Glutamatergic neuron (in vitro differentiated cells): ENCODE data around the gene C1orf50. TPM values are rescaled to one million over a fixed set of nuclear protein-coding genes. Genes with fewer than 3 reads are reported as not detected.
"Not testable (repeated sequence)": the region's sequence is repeated elsewhere in the genome, so short reads cannot be mapped to it uniquely, and the experiment has no call there.

Experiments used
- DNase-seq: peaks from one replicate; pipeline ENCODE4 v3.0.0; 2022
- H3K27ac Mint-ChIP-seq: one replicate; pipeline ENCODE4 v1.8.0; 2020; ENCODE audit warnings: mild to moderate bottlenecking, mixed read lengths, inconsistent platforms; ENCODE audit not compliant: unreplicated experiment
- H3K27me3 Mint-ChIP-seq: one replicate; pipeline ENCODE4 v1.8.0; 2020; ENCODE audit warnings: mild to moderate bottlenecking, moderate library complexity, mixed read lengths, inconsistent platforms; ENCODE audit not compliant: unreplicated experiment
- H3K36me3 Mint-ChIP-seq: one replicate; pipeline ENCODE4 v1.8.0; 2020; ENCODE audit warnings: mild to moderate bottlenecking, mixed read lengths, inconsistent platforms; ENCODE audit not compliant: unreplicated experiment
- H3K4me1 Mint-ChIP-seq: one replicate; pipeline ENCODE4 v1.8.0; 2020; ENCODE audit warnings: mild to moderate bottlenecking, low read depth, mixed read lengths, inconsistent platforms; ENCODE audit not compliant: unreplicated experiment
- H3K4me3 Mint-ChIP-seq: one replicate; pipeline ENCODE4 v1.8.0; 2020; ENCODE audit warnings: mild to moderate bottlenecking, mixed read lengths, inconsistent platforms; ENCODE audit not compliant: unreplicated experiment
- H3K9me3 Mint-ChIP-seq: one replicate; pipeline ENCODE4 v1.8.0; 2020; ENCODE audit warnings: mild to moderate bottlenecking, moderate library complexity, mixed read lengths, inconsistent platforms; ENCODE audit not compliant: unreplicated experiment
- total RNA-seq: library from RNA; stranded (reverse); fragmentation: NEBNext Ultra II Directional; extraction: Animal tissue kit (Norgen Biotek cat#: 25700); gene quantifications from one replicate; pipeline ENCODE4 v1.2.1, GENCODE V29; 2021; ENCODE audit not compliant: unreplicated experiment
- TF ChIP-seq, protein P1 (sequence below): fragments of 200-600 bp; sonication (generic); IDR thresholded peaks from one replicate; pipeline ENCODE4 v1.5.0; 2021; ENCODE audit not compliant: partially characterized antibody, unreplicated experiment

Gene C1orf50
- total RNA-seq, 1 donor from 2014 or later = 21.6 TPM

DNA sequence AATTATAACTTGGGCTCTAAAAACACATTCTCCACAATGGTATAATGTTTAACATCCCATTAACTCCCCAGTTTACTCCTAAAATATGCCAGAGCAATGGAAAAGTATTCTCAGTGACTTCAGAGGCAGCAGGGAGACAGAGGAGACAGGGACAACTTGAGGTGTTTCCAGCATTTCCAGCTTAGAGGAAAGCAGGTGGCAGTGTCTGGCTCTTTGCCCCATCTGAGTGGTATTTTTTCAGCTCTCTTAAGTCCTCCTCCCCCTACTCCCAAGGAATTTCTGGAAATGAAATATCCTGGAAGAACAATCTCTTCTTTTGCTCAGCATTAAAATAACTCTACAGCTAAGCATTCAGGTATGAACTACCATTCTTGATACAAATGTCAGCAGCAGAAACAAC, 39.1 kb downstream of the C1orf50 start:
- H3K4me3 Mint-ChIP-seq = no peak overlapping the region
- H3K27me3 Mint-ChIP-seq = peaks cover 4% of the 10 kb centered on the region
- TF ChIP-seq, protein P1, sequence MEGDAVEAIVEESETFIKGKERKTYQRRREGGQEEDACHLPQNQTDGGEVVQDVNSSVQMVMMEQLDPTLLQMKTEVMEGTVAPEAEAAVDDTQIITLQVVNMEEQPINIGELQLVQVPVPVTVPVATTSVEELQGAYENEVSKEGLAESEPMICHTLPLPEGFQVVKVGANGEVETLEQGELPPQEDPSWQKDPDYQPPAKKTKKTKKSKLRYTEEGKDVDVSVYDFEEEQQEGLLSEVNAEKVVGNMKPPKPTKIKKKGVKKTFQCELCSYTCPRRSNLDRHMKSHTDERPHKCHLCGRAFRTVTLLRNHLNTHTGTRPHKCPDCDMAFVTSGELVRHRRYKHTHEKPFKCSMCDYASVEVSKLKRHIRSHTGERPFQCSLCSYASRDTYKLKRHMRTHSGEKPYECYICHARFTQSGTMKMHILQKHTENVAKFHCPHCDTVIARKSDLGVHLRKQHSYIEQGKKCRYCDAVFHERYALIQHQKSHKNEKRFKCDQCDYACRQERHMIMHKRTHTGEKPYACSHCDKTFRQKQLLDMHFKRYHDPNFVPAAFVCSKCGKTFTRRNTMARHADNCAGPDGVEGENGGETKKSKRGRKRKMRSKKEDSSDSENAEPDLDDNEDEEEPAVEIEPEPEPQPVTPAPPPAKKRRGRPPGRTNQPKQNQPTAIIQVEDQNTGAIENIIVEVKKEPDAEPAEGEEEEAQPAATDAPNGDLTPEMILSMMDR = no peak
- no peak for DNase-seq
- peaks cover 5% of the 10 kb centered on the region for H3K9me3 Mint-ChIP-seq
- H3K4me1 Mint-ChIP-seq = peaks cover 20% of the 10 kb centered on the region
- H3K27ac Mint-ChIP-seq = no peak overlapping the region
- peaks cover 10% of the 10 kb centered on the region for H3K36me3 Mint-ChIP-seq

DNA sequence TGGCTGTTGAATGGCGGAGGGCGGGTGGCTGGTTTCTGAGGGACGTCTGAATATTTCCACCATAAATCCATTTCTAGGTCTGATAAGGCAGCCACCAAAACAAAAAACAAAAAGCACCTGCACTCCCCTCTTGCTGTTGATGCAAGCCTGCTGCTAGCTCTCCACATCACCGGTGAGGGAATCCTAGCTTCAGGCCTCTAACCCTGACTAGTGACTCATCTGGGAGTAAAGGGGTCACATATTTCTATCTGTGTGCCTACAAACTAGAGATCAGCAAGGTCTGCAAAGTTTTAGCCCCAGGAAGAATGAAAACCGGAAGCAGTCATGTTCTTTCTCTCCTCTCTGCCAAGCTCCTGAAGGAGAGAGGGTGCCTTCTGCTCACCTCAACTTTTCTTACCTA, 39.5 kb downstream of the C1orf50 start:
- Mint-ChIP-seq H3K4me1 (peaks cover 20% of the 10 kb centered on the region), H3K9me3 (peaks cover 5% of the 10 kb centered on the region), H3K27me3 (peaks cover 4% of the 10 kb centered on the region), H3K4me3 (no peak overlapping the region), H3K36me3 (peaks cover 10% of the 10 kb centered on the region), H3K27ac (no peak overlapping the region)
- TF ChIP-seq, protein P1 = no peak
- no peak for DNase-seq

DNA sequence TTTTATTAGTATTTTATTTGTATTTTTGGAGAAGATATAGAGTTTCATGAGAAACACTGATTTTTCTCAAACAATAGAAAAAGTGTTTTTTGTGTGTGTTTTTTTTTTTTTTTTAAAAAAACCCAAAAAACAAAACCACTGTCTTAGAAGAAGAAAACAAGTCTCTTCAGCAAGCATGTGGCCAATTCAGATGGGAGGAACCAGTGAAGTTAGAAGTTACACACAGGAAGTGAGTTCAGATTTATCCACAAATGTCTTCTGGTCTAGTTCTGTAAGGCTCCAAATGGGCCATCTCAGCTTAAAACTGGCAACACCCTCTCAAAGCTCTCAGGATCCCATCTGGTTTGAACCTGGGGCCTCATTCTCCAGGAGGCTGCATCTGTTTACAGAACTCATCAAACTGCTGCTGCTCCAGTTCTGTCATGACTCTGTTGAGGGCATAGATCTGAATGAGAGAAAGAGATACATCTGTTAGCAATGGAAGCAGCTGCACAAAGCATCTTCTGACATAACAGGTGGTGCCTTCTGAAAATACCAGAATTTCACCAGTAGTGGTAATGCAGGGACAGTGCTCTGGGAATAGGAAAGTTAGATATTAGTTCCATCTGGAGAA, 40.1 kb downstream of the C1orf50 start:
- peak overlapping the region; percentile 59 for H3K27ac Mint-ChIP-seq
- no peak for DNase-seq
- peaks cover 5% of the 10 kb centered on the region for H3K9me3 Mint-ChIP-seq
- H3K36me3 Mint-ChIP-seq = peaks cover 10% of the 10 kb centered on the region
- H3K27me3 Mint-ChIP-seq = peaks cover 4% of the 10 kb centered on the region
- TF ChIP-seq, protein P1 = no peak
- H3K4me3 Mint-ChIP-seq = no peak overlapping the region
- H3K4me1 Mint-ChIP-seq = peaks cover 20% of the 10 kb centered on the region

DNA sequence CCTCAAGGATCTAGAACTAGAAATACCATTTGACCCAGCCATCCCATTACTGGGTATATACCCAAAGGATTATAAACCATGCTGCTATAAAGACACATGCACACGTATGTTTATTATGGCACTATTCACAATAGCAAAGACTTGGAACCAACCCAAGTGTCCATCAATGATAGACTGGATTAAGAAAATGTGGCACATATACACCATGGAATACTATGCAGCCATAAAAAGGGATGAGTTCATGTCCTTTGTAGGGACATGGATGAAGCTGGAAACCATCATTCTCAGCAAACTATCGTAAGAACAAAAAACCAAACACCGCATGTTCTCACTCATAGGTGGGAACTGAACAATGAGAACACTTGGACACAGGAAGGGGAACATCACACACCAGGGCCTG, 47.8 kb downstream of the C1orf50 start:
- H3K9me3 Mint-ChIP-seq, H3K4me1 Mint-ChIP-seq, H3K27me3 Mint-ChIP-seq, H3K36me3 Mint-ChIP-seq, H3K27ac Mint-ChIP-seq, DNase-seq: not testable (repeated sequence)
- H3K4me3 Mint-ChIP-seq = peak overlapping the region; percentile 68

DNA sequence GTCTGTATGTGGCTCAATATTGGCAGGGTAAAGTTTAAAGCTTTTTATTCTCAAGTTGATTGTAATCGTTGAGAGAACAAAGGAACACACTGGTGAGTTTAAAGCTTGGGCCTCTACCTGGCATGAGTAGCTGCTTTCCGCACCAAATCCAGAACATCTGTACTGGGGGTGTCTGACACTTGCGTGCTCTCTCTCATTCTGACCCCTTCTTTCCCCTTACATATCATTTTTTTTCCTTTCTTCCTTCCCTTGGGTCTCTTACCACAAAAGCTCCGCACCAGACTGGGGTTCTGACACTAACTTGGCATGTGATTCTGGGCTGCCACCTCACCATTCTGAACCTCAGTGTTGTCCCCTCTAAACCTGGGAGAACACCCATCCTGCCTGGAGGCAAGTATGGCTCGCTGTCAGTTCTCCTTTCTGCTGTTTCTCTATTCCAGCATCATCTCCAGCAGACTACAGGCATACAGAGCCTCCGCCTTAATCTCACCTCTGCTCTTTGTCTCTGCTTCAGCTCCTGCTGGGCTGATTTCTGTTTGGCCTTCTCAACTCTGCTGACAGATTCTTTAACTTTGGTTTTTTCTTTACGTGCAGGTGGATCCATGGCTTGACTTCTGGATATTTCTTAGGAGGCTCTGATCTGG, 49.0 kb downstream of the C1orf50 start:
- TF ChIP-seq, protein P1 = no peak
- Mint-ChIP-seq H3K9me3 (peaks cover 7% of the 10 kb centered on the region), H3K27me3 (peaks cover 5% of the 10 kb centered on the region), H3K36me3 (no peaks in the 10 kb centered on the region), H3K4me1 (peaks cover 2% of the 10 kb centered on the region), H3K4me3 (peak overlapping the region; percentile 96), H3K27ac (peak overlapping the region; percentile 98)
- peak; percentile 24 for DNase-seq
